Measurements from ENCODE around the gene CTSE.
"Not testable (repeated sequence)": the region's sequence is repeated elsewhere in the genome, so short reads cannot be mapped to it uniquely, and the experiment has no call there.

- not testable (repeated sequence) for TF ChIP-seq CTCF (IDR thresholded peaks at IDR 0.05; ENCODE audit: insufficient read depth, low read length, poor library complexity, severe bottlenecking); EZH2phosphoT487 (conservative IDR thresholded peaks at IDR 0.05; ENCODE audit: low read length)
Measured at GRCh38 chr1:206052231-206052865, 28.7 kb upstream of the CTSE start.

Measured in SU-DHL-6 (cell line).